SU-DHL-6 (cell line): ENCODE measurements around the gene XCL1.
"Not testable (repeated sequence)": the region's sequence is repeated elsewhere in the genome, so short reads cannot be mapped to it uniquely, and the experiment has no call there.

Source experiments
- H2AFZ ChIP-seq: fragments of 200-600 bp; sonication (generic); 2 replicates; pipeline ENCODE4 v1.6.1; 2014; ENCODE audit warnings: low read depth, mild to moderate bottlenecking, moderate library complexity, mixed read lengths, antibody characterized with exemption, low read length; ENCODE audit not compliant: severe bottlenecking
- H3F3A ChIP-seq: fragments of 200-600 bp; shearing (Covaris generic); 2 replicates; pipeline ENCODE4 v1.6.0; 2016; ENCODE audit warnings: antibody characterized with exemption, mild to moderate bottlenecking; ENCODE audit not compliant: insufficient read depth
- H3K27ac ChIP-seq: fragments of 200-600 bp; sonication (generic); 2 replicates; pipeline ENCODE4 v1.5.1; 2016; ENCODE audit warnings: low read depth, mild to moderate bottlenecking, low read length, moderate library complexity, mixed read lengths
- H3K27me3 ChIP-seq: fragments of 200-600 bp; sonication (generic), shearing (Covaris generic); 2 replicates; pipeline ENCODE4 v1.6.0; 2014; ENCODE audit warnings: mild to moderate bottlenecking, low read length
- H3K36me3 ChIP-seq: fragments of 200-600 bp; sonication (generic); 2 replicates; pipeline ENCODE4 v1.6.1; 2014; ENCODE audit warnings: mild to moderate bottlenecking, low read length, mixed read lengths
- H3K4me2 ChIP-seq: fragments of 300-600, 200-600 bp; shearing (Covaris generic), sonication (generic); 2 replicates; pipeline ENCODE4 v1.6.0; 2014; ENCODE audit warnings: low read length, low read depth, mild to moderate bottlenecking; ENCODE audit not compliant: poor library complexity, severe bottlenecking
- H3K4me3 ChIP-seq: fragments of 200-600 bp; sonication (generic); 2 replicates; pipeline ENCODE4 v1.5.1; 2014; ENCODE audit warnings: antibody characterized with exemption, low read length, mild to moderate bottlenecking, mixed read lengths; ENCODE audit not compliant: insufficient read depth, poor library complexity, severe bottlenecking
- H3K79me2 ChIP-seq: fragments of 200-600 bp; sonication (generic); 2 replicates; pipeline ENCODE4 v1.6.1; 2014; ENCODE audit warnings: mild to moderate bottlenecking, low read length, moderate library complexity; ENCODE audit not compliant: insufficient read depth
- H3K9ac ChIP-seq: fragments of 200-600 bp; sonication (generic); 2 replicates; pipeline ENCODE4 v1.7.0; 2014; ENCODE audit warnings: mild to moderate bottlenecking, low read length
- H3K9me2 ChIP-seq: fragments of 200-600 bp; sonication (generic); replicated peaks from 2 replicates; pipeline ENCODE4 v1.6.1; 2014; ENCODE audit warnings: low read length; ENCODE audit not compliant: insufficient read depth
- H3K9me3 ChIP-seq: fragments of 200-600 bp; sonication (generic); 2 replicates; pipeline ENCODE4 v1.6.1; 2014; ENCODE audit warnings: low read length, mixed read lengths; ENCODE audit not compliant: insufficient read depth
- H4K20me1 ChIP-seq: fragments of 200-600 bp; sonication (generic); 2 replicates; pipeline ENCODE4 v1.6.1; 2014; ENCODE audit warnings: low read depth, mild to moderate bottlenecking, antibody characterized with exemption, low read length, moderate library complexity, mixed read lengths
- EZH2phosphoT487 ChIP-seq: fragments of 200-600 bp; sonication (generic), shearing (Covaris generic); conservative IDR thresholded peaks from 2 replicates; pipeline ENCODE4 v1.6.1; 2018; ENCODE audit warnings: mild to moderate bottlenecking, antibody characterized with exemption, low read length, moderate library complexity, mixed read lengths
- TF ChIP-seq, protein P1 (sequence below): fragments of 200-600 bp; sonication (generic); IDR thresholded peaks from one replicate; pipeline ENCODE4 v1.5.1; 2017; ENCODE audit warnings: antibody characterized with exemption, mild to moderate bottlenecking, low read length, moderate library complexity; ENCODE audit not compliant: insufficient read depth, poor library complexity, severe bottlenecking

The XCL1 gene

DNA sequence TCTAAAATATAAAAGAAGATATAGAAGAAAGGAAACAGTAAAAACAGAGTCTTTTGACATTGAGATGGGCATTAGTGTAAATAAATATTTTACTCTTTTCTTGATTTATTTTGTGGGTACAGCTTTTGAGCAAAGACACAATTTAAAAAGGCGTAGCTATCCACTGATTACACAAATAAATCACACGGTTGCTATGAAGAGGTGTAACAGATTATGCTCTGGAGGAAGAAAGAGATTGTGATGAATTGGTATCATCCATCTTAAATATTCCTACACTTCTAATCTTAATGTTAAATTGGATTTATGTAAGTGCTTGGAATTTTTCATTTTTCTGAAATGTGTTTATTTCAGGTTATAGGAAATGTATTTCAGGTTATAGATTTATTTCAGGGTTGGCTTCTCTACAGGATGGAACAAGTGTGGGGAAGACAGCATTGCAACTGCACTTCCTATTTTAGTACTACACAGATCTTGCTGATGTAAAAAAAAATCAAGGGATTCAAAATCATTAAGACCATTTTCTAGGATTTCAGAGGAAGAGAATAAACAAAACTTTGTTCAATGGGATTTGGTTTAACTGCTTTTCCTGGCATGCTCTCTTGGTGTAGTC lies 15.3 kb downstream of the XCL1 start:
- Histone ChIP-seq H3K9me2 (no peaks in the 10 kb centered on the region), H3K9ac (no peak overlapping the region), H3K36me3 (no peaks in the 10 kb centered on the region), H3K4me2 (no peak overlapping the region), H3K79me2 (no peaks in the 10 kb centered on the region), H4K20me1 (no peaks in the 10 kb centered on the region), H3K27ac (no peak overlapping the region), H3F3A (no peaks in the 10 kb centered on the region), H3K27me3 (no peaks in the 10 kb centered on the region), H3K9me3 (no peaks in the 10 kb centered on the region), H2AFZ (no peak overlapping the region), H3K4me3 (no peak overlapping the region)
- TF ChIP-seq, protein P1, sequence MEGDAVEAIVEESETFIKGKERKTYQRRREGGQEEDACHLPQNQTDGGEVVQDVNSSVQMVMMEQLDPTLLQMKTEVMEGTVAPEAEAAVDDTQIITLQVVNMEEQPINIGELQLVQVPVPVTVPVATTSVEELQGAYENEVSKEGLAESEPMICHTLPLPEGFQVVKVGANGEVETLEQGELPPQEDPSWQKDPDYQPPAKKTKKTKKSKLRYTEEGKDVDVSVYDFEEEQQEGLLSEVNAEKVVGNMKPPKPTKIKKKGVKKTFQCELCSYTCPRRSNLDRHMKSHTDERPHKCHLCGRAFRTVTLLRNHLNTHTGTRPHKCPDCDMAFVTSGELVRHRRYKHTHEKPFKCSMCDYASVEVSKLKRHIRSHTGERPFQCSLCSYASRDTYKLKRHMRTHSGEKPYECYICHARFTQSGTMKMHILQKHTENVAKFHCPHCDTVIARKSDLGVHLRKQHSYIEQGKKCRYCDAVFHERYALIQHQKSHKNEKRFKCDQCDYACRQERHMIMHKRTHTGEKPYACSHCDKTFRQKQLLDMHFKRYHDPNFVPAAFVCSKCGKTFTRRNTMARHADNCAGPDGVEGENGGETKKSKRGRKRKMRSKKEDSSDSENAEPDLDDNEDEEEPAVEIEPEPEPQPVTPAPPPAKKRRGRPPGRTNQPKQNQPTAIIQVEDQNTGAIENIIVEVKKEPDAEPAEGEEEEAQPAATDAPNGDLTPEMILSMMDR: no peak
- no peak for TF ChIP-seq EZH2phosphoT487

- not testable (repeated sequence) for H3K9ac ChIP-seq, H3K27ac ChIP-seq, H3F3A ChIP-seq, H4K20me1 ChIP-seq, H3K79me2 ChIP-seq, H3K4me2 ChIP-seq, H3K4me3 ChIP-seq, H3K27me3 ChIP-seq, H3K9me3 ChIP-seq, H2AFZ ChIP-seq, H3K36me3 ChIP-seq, H3K9me2 ChIP-seq
Measured at GRCh38 chr1:168595403-168595802, 19.0 kb downstream of the XCL1 start.

- no peaks in the 10 kb centered on the region for H4K20me1 ChIP-seq
- no peaks in the 10 kb centered on the region for H3F3A ChIP-seq
- no peak overlapping the region for H2AFZ ChIP-seq
- H3K9me3 ChIP-seq: no peaks in the 10 kb centered on the region
- H3K36me3 ChIP-seq: no peaks in the 10 kb centered on the region
- H3K4me3 ChIP-seq: no peak overlapping the region
- no peak overlapping the region for H3K4me2 ChIP-seq
- no peaks in the 10 kb centered on the region for H3K9me2 ChIP-seq
- no peak for TF ChIP-seq EZH2phosphoT487
- TF ChIP-seq, protein P1: no peak
- H3K9ac ChIP-seq: no peak overlapping the region
- H3K27me3 ChIP-seq: no peaks in the 10 kb centered on the region
- H3K27ac ChIP-seq: no peak overlapping the region
- no peaks in the 10 kb centered on the region for H3K79me2 ChIP-seq
Measured at GRCh38 chr1:168598125-168598524, 21.7 kb downstream of the XCL1 start.

DNA sequence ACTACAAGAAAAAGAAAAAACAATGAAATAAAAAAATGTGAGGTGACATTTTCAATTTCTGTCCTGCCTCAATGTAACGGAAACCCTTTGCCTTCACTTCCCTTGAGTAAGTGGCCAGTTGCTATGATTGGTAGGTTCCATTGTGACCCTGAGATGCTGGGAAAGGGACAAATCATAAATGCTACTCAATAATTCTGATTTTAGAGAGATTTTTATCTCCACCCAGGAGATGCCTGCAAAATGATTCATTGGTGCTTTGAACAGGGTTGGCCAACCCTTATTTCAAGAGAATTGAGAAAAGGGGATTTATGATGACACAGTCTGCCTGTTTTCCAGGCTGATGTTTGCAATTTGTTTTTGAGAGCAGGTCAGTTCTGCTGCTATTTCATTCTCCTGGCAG lies 22.5 kb downstream of the XCL1 start:
- H3K9me3 ChIP-seq: no peaks in the 10 kb centered on the region
- H4K20me1 ChIP-seq: no peaks in the 10 kb centered on the region
- no peaks in the 10 kb centered on the region for H3F3A ChIP-seq
- H3K4me3 ChIP-seq: no peak overlapping the region
- TF ChIP-seq EZH2phosphoT487: no peak
- TF ChIP-seq, protein P1: no peak
- no peak overlapping the region for H3K27ac ChIP-seq
- H3K79me2 ChIP-seq: no peaks in the 10 kb centered on the region
- no peaks in the 10 kb centered on the region for H3K27me3 ChIP-seq
- H3K4me2 ChIP-seq: no peak overlapping the region
- H3K9me2 ChIP-seq: no peaks in the 10 kb centered on the region
- no peak overlapping the region for H3K9ac ChIP-seq
- H2AFZ ChIP-seq: no peak overlapping the region
- no peaks in the 10 kb centered on the region for H3K36me3 ChIP-seq
